Mucosa of stomach (tissue), 1 donor: Measurements from ENCODE around the gene TLE4.

Experiments used
- H3K27me3 ChIP-seq: one replicate; pipeline ENCODE4 v1.7.0; 2013; ENCODE audit warnings: mild to moderate bottlenecking, low read length; ENCODE audit not compliant: control insufficient read depth, insufficient read depth
- H3K36me3 ChIP-seq: one replicate; pipeline ENCODE4 v1.7.0; 2013; ENCODE audit warnings: low read length; ENCODE audit not compliant: control insufficient read depth, insufficient read depth
- H3K4me1 ChIP-seq: one replicate; pipeline ENCODE4 v1.7.0; 2013; ENCODE audit warnings: mild to moderate bottlenecking, low read length; ENCODE audit not compliant: control insufficient read depth, insufficient read depth
- H3K4me3 ChIP-seq: one replicate; pipeline ENCODE4 v1.7.0; 2013; ENCODE audit warnings: low read length
- H3K9ac ChIP-seq: one replicate; pipeline ENCODE4 v1.7.0; 2013; ENCODE audit warnings: mild to moderate bottlenecking, low read length, moderate library complexity
- H3K9me3 ChIP-seq: one replicate; pipeline ENCODE4 v1.7.0; 2013; ENCODE audit warnings: mild to moderate bottlenecking, low read length, moderate library complexity; ENCODE audit not compliant: control insufficient read depth
- donor health status: Pancreatic carcinoma.

The TLE4 gene

GRCh38 chr9:79674052-79674777 lies 102.5 kb downstream of the TLE4 start:
- Histone ChIP-seq H3K9me3 (no peaks in the 10 kb centered on the region), H3K4me1 (peaks cover 15% of the 10 kb centered on the region), H3K27me3 (no peaks in the 10 kb centered on the region), H3K36me3 (no peaks in the 10 kb centered on the region), H3K4me3 (no peak overlapping the region), H3K9ac (no peak overlapping the region)

GRCh38 chr9:79681576-79681975 lies 109.8 kb downstream of the TLE4 start:
- H3K4me3 ChIP-seq: no peak overlapping the region
- no peaks in the 10 kb centered on the region for H3K27me3 ChIP-seq
- H3K9ac ChIP-seq: no peak overlapping the region
- no peaks in the 10 kb centered on the region for H3K4me1 ChIP-seq
- H3K36me3 ChIP-seq: no peaks in the 10 kb centered on the region
- H3K9me3 ChIP-seq: no peaks in the 10 kb centered on the region

- Histone ChIP-seq H3K27me3 (no peaks in the 10 kb centered on the region), H3K9me3 (no peaks in the 10 kb centered on the region), H3K4me1 (no peaks in the 10 kb centered on the region)
Measured at GRCh38 chr9:79682076-79682736, 110.4 kb downstream of the TLE4 start.

GRCh38 chr9:79684059-79684458 lies 112.3 kb downstream of the TLE4 start:
- H3K36me3 ChIP-seq: no peaks in the 10 kb centered on the region
- H3K4me3 ChIP-seq: no peak overlapping the region
- no peaks in the 10 kb centered on the region for H3K9me3 ChIP-seq
- no peaks in the 10 kb centered on the region for H3K4me1 ChIP-seq
- H3K9ac ChIP-seq: no peak overlapping the region
- H3K27me3 ChIP-seq: no peaks in the 10 kb centered on the region

More at GRCh38 chr9:79682076-79682736, 110.4 kb downstream of the TLE4 start:
- no peaks in the 10 kb centered on the region for H3K36me3 ChIP-seq
- H3K9ac ChIP-seq: no peak overlapping the region
- H3K4me3 ChIP-seq: no peak overlapping the region

GRCh38 chr9:79684711-79685575 lies 113.2 kb downstream of the TLE4 start:
- Histone ChIP-seq H3K9ac (no peak overlapping the region), H3K9me3 (no peaks in the 10 kb centered on the region), H3K36me3 (no peaks in the 10 kb centered on the region), H3K27me3 (no peaks in the 10 kb centered on the region), H3K4me3 (no peak overlapping the region), H3K4me1 (no peaks in the 10 kb centered on the region)

- no peaks in the 10 kb centered on the region for H3K27me3 ChIP-seq
- H3K4me1 ChIP-seq: no peaks in the 10 kb centered on the region
- H3K36me3 ChIP-seq: no peaks in the 10 kb centered on the region
- no peak overlapping the region for H3K4me3 ChIP-seq
- no peak overlapping the region for H3K9ac ChIP-seq
- no peaks in the 10 kb centered on the region for H3K9me3 ChIP-seq
Measured at GRCh38 chr9:79685577-79685976, 113.8 kb downstream of the TLE4 start.

GRCh38 chr9:79686381-79687130 lies 114.8 kb downstream of the TLE4 start:
- Histone ChIP-seq H3K9ac (no peak overlapping the region), H3K4me3 (no peak overlapping the region), H3K36me3 (no peaks in the 10 kb centered on the region), H3K4me1 (no peaks in the 10 kb centered on the region), H3K27me3 (no peaks in the 10 kb centered on the region), H3K9me3 (no peaks in the 10 kb centered on the region)

- Histone ChIP-seq H3K4me3 (no peak overlapping the region), H3K36me3 (no peaks in the 10 kb centered on the region), H3K9me3 (no peaks in the 10 kb centered on the region), H3K9ac (no peak overlapping the region), H3K4me1 (no peaks in the 10 kb centered on the region), H3K27me3 (no peaks in the 10 kb centered on the region)
Measured at GRCh38 chr9:79687131-79687447, 115.3 kb downstream of the TLE4 start.

- H3K4me3 ChIP-seq: no peak overlapping the region
- H3K27me3 ChIP-seq: no peaks in the 10 kb centered on the region
- H3K9ac ChIP-seq: no peak overlapping the region
- H3K4me1 ChIP-seq: no peaks in the 10 kb centered on the region
- H3K36me3 ChIP-seq: no peaks in the 10 kb centered on the region
- H3K9me3 ChIP-seq: no peaks in the 10 kb centered on the region
Measured at GRCh38 chr9:79688363-79688762, 116.6 kb downstream of the TLE4 start.

- Histone ChIP-seq H3K9ac (no peak overlapping the region), H3K36me3 (no peaks in the 10 kb centered on the region), H3K27me3 (no peaks in the 10 kb centered on the region), H3K4me3 (no peak overlapping the region), H3K9me3 (no peaks in the 10 kb centered on the region), H3K4me1 (no peaks in the 10 kb centered on the region)
Measured at GRCh38 chr9:79689576-79689975, 117.8 kb downstream of the TLE4 start.

GRCh38 chr9:79691496-79691895 lies 119.7 kb downstream of the TLE4 start:
- H3K27me3 ChIP-seq: no peaks in the 10 kb centered on the region
- no peaks in the 10 kb centered on the region for H3K4me1 ChIP-seq
- no peaks in the 10 kb centered on the region for H3K9me3 ChIP-seq
- no peaks in the 10 kb centered on the region for H3K36me3 ChIP-seq
- no peak overlapping the region for H3K9ac ChIP-seq
- H3K4me3 ChIP-seq: no peak overlapping the region
